Spinal cord (tissue), 10 donors: ENCODE data around the gene CWC27. TPM values are rescaled to one million over a fixed set of nuclear protein-coding genes. Genes with fewer than 3 reads are reported as not detected.
A peak's percentile ranks its signal among the peaks of the same experiment; 100 is the strongest.

ENCODE experiments used
- DNase-seq, 6 donors: peaks; one replicate each; pipeline versions ENCODE4 v3.0.0 to v3.0.0-alpha.2; 2013 to 2015; ENCODE audit warnings: low spot score in 6 of 6, low read depth in 4 of 6
- H3K27ac ChIP-seq: one replicate; pipeline ENCODE4 v1.5.1; 2013; ENCODE audit warnings: low read depth, low read length, control low read depth
- H3K27me3 ChIP-seq: one replicate; pipeline ENCODE4 v1.6.1; 2013; ENCODE audit warnings: low read length; ENCODE audit not compliant: control insufficient read depth, insufficient read depth
- H3K36me3 ChIP-seq: one replicate; pipeline ENCODE4 v1.6.1; 2013; ENCODE audit warnings: low read length; ENCODE audit not compliant: control insufficient read depth, insufficient read depth
- H3K4me1 ChIP-seq: one replicate; pipeline ENCODE4 v1.6.1; 2013; ENCODE audit warnings: low read length; ENCODE audit not compliant: control insufficient read depth, insufficient read depth
- H3K4me3 ChIP-seq: one replicate; pipeline ENCODE4 v1.5.1; 2013; ENCODE audit warnings: low read depth, low read length, control low read depth
- H3K9me3 ChIP-seq: one replicate; pipeline ENCODE4 v1.6.1; 2013; ENCODE audit warnings: low read length; ENCODE audit not compliant: control insufficient read depth, insufficient read depth
- WGBS: methylation state at CpG from one replicate; pipeline ENCODE4 v1.1.5; 2013; ENCODE audit warnings: missing lambda C conversion rate; ENCODE audit not compliant: insufficient coverage; 5-methylcytosine and 5-hydroxymethylcytosine counted together
- polyA plus RNA-seq, 2 donors: library from polyadenylated mRNA; unstranded; fragments of 120-200 nt; gene quantifications; one replicate each; pipeline ENCODE4 v1.2.1, GENCODE V29; 2013; ENCODE audit not compliant: insufficient read length in 2 of 2
- total RNA-seq, 2 donors: library from RNA; depleted of rRNA in 1 of 2; stranded (reverse); fragments of 120-200 nt in 1 of 2; fragments of >200 nt in 1 of 2; gene quantifications; one replicate each; pipeline versions ENCODE4 v1.2.3 to v1.2.4, GENCODE V29; 2013 to 2014
- donor health status: healthy.

Gene CWC27
- total and polyA plus RNA-seq, 4 donors = 18.5 to 30.3 (median 22.0) TPM

DNA sequence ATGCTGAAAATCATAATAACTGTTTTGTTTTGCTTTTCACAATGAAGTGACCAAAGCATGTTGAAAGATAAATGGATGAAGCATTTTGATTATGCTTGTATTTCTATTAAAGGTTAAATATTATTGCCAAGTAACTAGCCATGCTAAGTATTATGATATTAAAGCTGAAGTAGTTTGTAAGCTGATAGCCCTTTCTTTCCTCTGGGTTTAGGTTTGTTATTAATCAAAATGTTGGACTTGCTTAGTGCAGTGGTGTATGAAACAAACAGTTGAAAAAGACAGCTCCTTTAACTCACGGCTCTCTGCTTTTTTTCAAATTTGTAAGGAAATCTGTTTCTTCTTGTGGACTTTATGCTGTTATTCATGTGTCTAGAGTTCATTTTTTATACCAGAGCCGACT is 246.0 kb downstream of the CWC27 start:
- no CpG with 5 or more reads among the region's 2 CpGs for WGBS
- Histone ChIP-seq H3K36me3 (no peaks in the 10 kb centered on the region), H3K4me1 (no peaks in the 10 kb centered on the region), H3K9me3 (no peaks in the 10 kb centered on the region), H3K27ac (no peak overlapping the region), H3K27me3 (no peaks in the 10 kb centered on the region), H3K4me3 (no peak overlapping the region)
- peak in 1 of 6 donors; percentile 14 for DNase-seq

DNA sequence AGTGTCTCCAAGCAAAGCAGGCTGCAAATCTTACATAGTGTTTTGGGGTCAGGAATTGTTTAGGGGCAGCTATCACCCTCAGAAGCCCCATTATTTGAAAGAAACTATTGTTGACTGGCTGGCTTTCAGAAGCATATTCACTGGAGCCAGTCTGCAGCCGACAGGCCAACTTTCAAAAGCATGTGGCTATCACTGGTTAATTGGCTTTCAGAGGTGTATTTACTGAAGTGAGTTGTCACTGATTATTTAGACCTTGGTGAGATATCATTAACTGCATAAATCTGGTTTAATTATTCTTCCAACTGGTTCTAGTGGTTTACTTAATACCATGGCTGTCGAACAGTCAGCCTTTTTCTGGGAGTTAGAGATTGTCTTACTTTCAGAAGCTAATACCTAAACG is 247.0 kb downstream of the CWC27 start:
- no peaks in the 10 kb centered on the region for H3K4me1 ChIP-seq
- H3K4me3 ChIP-seq = no peak overlapping the region
- DNase-seq = peak in 2 of 6 donors; percentile 38 to 44
- no peak overlapping the region for H3K27ac ChIP-seq
- H3K27me3 ChIP-seq = no peaks in the 10 kb centered on the region
- no peaks in the 10 kb centered on the region for H3K9me3 ChIP-seq
- H3K36me3 ChIP-seq = no peaks in the 10 kb centered on the region
- no CpG with 5 or more reads among the region's 3 CpGs for WGBS

DNA sequence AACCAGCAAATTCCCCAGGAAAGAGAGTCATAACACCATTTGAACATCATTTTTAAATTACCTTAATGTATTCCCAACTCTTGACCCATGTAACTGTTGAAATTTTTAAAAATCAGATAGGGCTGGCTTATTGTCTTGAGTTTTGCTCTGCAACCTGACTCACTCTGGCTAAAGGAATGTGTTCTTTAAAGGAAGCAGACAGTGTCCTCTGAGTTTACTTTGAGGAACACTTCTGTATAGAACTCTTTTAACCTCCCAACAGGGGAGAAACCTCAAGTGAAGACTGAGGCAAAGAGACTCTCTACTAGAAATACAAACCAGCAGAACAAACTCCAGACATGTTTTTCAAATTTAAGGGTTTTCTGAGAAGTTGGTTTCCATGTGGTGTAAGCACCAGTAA is 248.9 kb downstream of the CWC27 start:
- H3K4me1 ChIP-seq = no peaks in the 10 kb centered on the region
- H3K27me3 ChIP-seq = no peaks in the 10 kb centered on the region
- no peaks in the 10 kb centered on the region for H3K9me3 ChIP-seq

DNA sequence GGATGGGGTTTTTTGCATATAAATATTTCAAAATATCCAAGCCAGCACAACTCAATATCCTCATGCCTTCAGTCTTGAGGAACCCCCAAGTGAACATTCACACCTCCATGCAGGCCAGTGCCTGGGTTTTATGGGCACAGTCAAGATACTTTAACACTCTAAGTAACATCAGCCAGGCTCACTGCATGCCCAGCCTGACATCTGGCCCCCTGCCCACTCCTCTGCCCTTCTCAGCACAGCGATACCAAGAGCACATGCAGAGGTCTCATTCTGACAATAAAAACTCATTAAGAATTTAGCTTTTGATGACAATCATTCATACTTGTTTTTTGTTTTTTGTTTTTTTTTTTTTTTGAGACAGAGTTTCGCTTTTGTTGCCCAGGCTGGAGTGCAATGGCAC is 250.0 kb downstream of the CWC27 start:
- Histone ChIP-seq H3K4me3 (no peak overlapping the region), H3K27ac (no peak overlapping the region), H3K4me1 (no peaks in the 10 kb centered on the region), H3K36me3 (no peaks in the 10 kb centered on the region), H3K27me3 (no peaks in the 10 kb centered on the region), H3K9me3 (no peaks in the 10 kb centered on the region)
- WGBS = 50% methylated on average over 1 of the region's 2 CpGs
- DNase-seq = peak in 1 of 6 donors; percentile 13

More for the DNA sequence above, 248.9 kb downstream of the CWC27 start:
- no peaks in the 10 kb centered on the region for H3K36me3 ChIP-seq
- H3K4me3 ChIP-seq = no peak overlapping the region
- H3K27ac ChIP-seq = no peak overlapping the region
- DNase-seq = no peak

DNA sequence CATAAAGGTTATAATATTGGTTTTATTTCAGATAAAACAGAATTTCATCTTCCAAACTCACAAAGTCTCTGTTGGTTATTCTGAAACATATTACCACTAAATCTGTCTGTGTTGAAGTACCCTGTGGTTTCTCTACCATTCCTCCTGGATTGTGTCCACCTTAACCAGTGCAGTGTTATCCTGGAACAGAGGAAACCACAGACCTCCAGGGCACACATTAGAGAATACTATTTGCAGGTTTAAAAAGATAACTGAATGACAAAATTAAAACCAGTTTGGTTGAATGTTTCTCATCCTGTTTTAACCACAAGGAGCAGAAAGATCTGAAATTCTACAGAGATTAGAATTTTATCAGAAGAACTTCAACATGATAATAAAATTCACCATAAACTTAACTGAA is 251.8 kb downstream of the CWC27 start:
- H3K4me1 ChIP-seq = no peaks in the 10 kb centered on the region
- no peak for DNase-seq
- H3K27me3 ChIP-seq = no peaks in the 10 kb centered on the region

DNA sequence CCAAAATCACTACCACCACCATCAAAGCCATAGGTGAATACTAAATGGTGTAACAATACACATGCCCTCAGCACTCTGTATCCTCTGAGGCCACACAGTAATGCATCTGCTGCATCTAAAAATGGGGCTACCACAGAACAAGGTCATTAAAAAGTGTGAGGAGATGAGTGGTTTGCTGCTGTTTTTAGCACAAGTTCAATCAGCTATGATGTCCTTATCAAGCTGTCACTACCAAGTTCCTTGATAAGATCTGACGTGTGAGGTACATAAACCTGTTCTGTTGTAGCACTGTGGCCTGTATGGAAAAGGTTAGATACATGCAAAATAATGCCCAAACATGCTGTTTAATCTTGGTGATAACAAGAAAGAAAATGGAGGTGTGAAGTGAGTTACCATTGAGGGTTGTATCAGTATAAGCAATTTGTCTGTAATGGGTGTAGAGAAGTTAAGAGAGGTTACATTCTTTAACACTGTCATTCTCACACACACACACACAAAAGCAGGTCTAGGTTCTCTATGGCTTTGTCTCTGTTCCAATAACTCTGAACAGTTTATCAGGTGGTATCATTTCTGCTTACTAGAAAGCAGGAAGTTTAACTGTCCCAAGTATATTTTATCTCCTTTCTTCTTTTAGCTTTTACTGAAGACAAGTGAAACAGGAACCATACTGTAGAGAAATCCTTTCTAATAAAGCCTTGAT is 252.9 kb downstream of the CWC27 start:
- no CpG with 5 or more reads among the region's 1 CpG for WGBS

More for the DNA sequence above, 251.8 kb downstream of the CWC27 start:
- H3K27ac ChIP-seq = no peak overlapping the region
- peaks cover 2% of the 10 kb centered on the region for H3K9me3 ChIP-seq
- no peaks in the 10 kb centered on the region for H3K36me3 ChIP-seq
- no peak overlapping the region for H3K4me3 ChIP-seq

DNA sequence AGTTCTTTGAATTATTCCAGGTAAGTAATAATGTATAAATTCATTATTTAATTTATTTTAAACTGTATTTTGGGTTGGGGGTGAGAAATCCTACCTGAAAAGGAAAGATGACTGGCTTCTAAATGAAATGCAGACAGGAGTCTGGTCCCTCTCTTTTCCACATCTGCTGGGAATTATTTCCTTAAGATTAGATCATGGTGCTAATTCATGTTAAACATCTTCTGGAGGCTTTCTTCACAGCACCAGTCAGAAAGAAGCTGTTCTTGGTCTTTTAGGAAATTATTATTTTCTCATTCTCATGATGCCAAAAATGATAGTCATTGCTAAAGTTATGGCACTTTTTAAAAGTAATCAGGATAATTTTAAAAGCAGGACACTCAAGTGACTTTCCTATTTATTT is 254.2 kb downstream of the CWC27 start:
- no peaks in the 10 kb centered on the region for H3K36me3 ChIP-seq
- DNase-seq = no peak
- no peak overlapping the region for H3K4me3 ChIP-seq
- H3K27me3 ChIP-seq = no peaks in the 10 kb centered on the region
- H3K27ac ChIP-seq = no peak overlapping the region
- peaks cover 3% of the 10 kb centered on the region for H3K9me3 ChIP-seq
- no peaks in the 10 kb centered on the region for H3K4me1 ChIP-seq

More for the DNA sequence above, 252.9 kb downstream of the CWC27 start:
- DNase-seq = no peak
- H3K27ac ChIP-seq = no peak overlapping the region
- peaks cover 3% of the 10 kb centered on the region for H3K9me3 ChIP-seq
- H3K4me1 ChIP-seq = no peaks in the 10 kb centered on the region
- H3K36me3 ChIP-seq = no peaks in the 10 kb centered on the region
- H3K27me3 ChIP-seq = no peaks in the 10 kb centered on the region
- H3K4me3 ChIP-seq = no peak overlapping the region

DNA sequence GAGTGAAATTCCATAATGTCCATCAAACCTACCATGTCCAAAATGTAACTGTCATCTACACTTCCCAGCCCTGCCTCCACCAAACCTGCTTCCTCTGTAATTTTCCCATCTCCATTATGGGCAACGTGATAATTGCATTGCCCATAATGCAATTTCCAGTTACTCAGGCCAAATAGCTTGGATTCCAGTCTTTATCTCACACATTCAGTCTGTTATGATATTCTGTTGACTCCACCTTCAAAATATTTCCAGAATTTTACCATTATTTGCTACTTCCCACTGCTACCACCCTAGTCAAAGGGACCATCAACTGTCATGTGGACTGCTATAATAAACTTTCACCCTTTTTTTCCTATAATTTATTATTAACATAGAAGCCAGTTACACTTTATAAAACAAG is 256.0 kb downstream of the CWC27 start:
- WGBS = 86% methylated on average over 1 of the region's 1 CpG
- Histone ChIP-seq H3K27me3 (no peaks in the 10 kb centered on the region), H3K27ac (no peak overlapping the region), H3K36me3 (no peaks in the 10 kb centered on the region), H3K4me1 (no peaks in the 10 kb centered on the region), H3K9me3 (peaks cover 3% of the 10 kb centered on the region), H3K4me3 (no peak overlapping the region)
- no peak for DNase-seq

DNA sequence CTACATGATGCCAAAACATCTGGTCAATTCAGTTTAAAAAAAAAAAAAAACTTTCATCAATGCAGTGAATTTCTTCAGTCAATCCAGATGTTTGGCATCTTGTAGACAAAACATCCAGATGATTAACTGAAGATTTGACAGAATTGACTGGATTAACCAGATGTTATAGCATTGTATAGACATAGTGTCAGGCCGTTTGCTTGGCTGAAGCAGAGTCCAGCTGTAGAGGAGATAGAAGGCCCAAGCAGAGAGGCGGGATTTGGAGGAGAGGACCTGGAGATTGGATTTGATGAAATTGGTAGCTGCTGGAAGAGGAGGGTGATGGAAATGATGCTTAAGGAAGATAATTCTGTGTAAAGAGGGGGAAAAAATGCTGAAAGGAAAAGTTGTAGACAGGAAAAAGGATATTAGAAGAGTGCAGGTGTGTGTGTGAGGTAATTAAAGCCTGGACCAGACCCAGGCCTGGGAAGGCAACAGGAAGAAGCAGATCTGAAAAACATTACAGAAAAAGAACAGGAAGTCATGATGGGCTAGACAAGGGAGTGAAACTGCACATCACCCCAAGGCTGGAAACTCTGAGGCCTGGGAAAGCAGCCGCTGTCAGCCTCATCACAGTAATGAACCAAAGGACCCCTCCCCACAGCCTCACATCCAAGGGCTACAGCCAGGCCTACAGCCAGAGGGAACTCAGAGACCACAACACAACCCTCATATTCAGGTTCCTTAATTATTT is 258.3 kb downstream of the CWC27 start:
- Histone ChIP-seq H3K27ac (no peak overlapping the region), H3K4me1 (no peaks in the 10 kb centered on the region), H3K9me3 (peaks cover 3% of the 10 kb centered on the region), H3K36me3 (no peaks in the 10 kb centered on the region), H3K27me3 (no peaks in the 10 kb centered on the region), H3K4me3 (no peak overlapping the region)
- DNase-seq = no peak
- 77% methylated on average over 2 of the region's 3 CpGs for WGBS

DNA sequence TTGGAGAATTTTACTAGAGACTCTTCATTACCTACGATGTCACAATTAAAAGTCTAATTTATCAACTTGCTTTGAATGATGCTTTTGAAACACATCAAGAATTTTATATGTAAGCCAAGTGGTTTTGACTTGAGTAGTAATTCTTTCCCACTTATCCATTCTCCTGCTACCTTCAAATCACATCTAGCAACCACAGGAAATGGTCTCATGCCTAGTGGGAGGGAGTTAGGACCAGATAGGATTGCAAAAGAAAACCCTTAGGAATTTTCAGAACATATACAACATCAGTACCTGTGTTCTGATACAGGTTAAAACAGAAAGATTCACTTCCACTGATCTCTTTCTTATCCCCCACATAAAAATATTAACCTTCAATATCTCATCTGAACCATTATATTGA is 260.4 kb downstream of the CWC27 start:
- Histone ChIP-seq H3K4me1 (peaks cover under 1% of the 10 kb centered on the region), H3K9me3 (peaks cover 3% of the 10 kb centered on the region), H3K36me3 (no peaks in the 10 kb centered on the region), H3K27ac (no peak overlapping the region), H3K27me3 (no peaks in the 10 kb centered on the region), H3K4me3 (no peak overlapping the region)
- WGBS = no CpG with 5 or more reads among the region's 1 CpG
- DNase-seq = no peak
